Dermis lymphatic vessel endothelial cell (primary cell): Measurements from ENCODE around the gene BORA. TPM values are rescaled to one million over a fixed set of nuclear protein-coding genes. Genes with fewer than 3 reads are reported as not detected.

Experiments
- total RNA-seq: library from RNA; depleted of rRNA; stranded (reverse); fragments of >200 nt; gene quantifications from 2 replicates; pipeline ENCODE4 v1.2.1, GENCODE V29; 2014

BORA gene
- total RNA-seq = 2.8 and 3.4 TPM in 2 replicates

GRCh38 chr13:72727417-72728289 lies at the start of gene BORA, which contains the start of gene MZT1:
Gene BORA, plus strand, starts transcription at chr13:72727923. Its CDS starts 1,018 bp downstream, at chr13:72728941.
Gene MZT1, minus strand, starts transcription at chr13:72727629. Its CDS starts 27 bp downstream, at chr13:72727602.

DNA sequence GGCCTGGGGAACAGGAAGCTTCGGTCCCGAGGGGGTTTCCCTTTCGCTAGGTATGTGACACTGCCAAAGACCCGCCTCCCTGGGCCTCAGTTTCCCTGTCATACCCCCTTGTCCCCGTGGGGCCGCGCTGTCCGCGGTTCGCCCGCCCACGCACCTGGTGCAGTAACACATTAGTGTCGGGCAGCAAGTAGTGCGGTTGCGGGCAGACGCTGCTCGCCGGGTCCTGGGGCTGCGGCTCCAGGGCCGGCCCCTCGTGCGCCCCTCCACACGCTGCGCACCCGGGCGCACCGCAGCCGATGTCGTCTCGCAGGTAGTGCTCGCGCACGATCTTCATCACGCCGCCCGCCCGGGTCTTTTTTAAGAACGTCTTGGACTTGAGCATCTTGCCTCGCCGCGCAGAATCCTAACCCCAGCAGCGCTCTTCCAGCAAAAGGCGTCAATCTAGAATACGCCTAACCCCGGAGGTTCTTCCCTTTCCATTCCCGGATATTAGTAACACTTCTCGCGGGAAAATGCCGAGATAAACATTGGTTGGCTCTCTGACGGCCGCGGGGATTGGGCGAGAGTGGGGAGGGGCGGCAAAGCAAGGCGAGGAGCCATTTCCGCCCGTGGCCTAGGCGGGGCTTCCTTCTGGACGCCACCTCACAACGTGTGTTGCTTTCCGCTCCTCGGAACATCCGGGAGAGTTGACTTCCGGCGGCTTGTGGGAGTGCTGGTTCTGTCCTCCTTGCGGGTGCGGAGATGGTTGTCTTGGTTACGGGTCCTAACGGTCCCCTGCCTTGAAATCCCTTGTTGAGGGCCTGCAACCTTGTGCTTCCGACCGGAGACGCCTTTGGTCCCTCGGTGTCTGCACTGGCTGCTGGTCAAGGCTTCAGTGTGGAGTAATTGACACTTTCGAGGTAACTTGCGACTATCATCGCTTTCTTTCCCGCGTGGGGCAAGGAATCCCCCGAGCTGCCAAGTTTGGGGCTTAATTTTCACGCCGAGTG lies 54.0 kb downstream of the BORA start, which contains the start of the genes DIS3 and PIBF1:
DIS3 (minus strand) TSS at position 450 of the 989 bp plus-strand sequence; CDS start at position 382, 68 bp downstream.
PIBF1 (plus strand) TSS at position 683 of the 989 bp plus-strand sequence. CDS start 1,337 bp downstream, outside the sequence.

Other genes starting within 250 kb of the BORA start
- 7.6 and 11.2 TPM in 2 replicates for gene MZT1, start 294 bp upstream of the BORA start, total RNA-seq
- gene DIS3, start 54.0 kb downstream of the BORA start, total RNA-seq = 30.2 and 34.5 TPM in 2 replicates
- 13.0 and 22.4 TPM in 2 replicates for gene PIBF1, start 54.2 kb downstream of the BORA start, total RNA-seq